H1 (cell line): Measurements from ENCODE around the gene KLHDC1. TPM values are rescaled to one million over a fixed set of nuclear protein-coding genes. Genes with fewer than 3 reads are reported as not detected.

Source experiments
- BCL11A ChIP-seq, 2 experiments: IDR thresholded peaks; one replicate each; pipeline ENCODE4 v1.6.1; 2011; ENCODE audit warnings: low read depth in 2 of 2, low read length in 2 of 2, mild to moderate bottlenecking in 2 of 2
- CBX8 ChIP-seq: fragments of 300-800, 300-1000 bp; sonication (generic); IDR thresholded peaks from 2 replicates; pipeline ENCODE4 v1.7.1; 2016; ENCODE audit warnings: low read depth, low read length, borderline replicate concordance
- CHD7 ChIP-seq: fragments of 300-600 bp; sonication (generic); IDR thresholded peaks from 2 replicates; pipeline ENCODE4 v1.7.1; 2012; ENCODE audit warnings: low read length, moderate library complexity, mild to moderate bottlenecking, inconsistent platforms; ENCODE audit not compliant: insufficient replicate concordance
- POLR2A ChIP-seq, 2 experiments: IDR thresholded peaks; 1 replicate in 1 of 2; 2 replicates in 1 of 2; pipeline ENCODE4 v1.6.1; 2011; ENCODE audit warnings: low read depth in 2 of 2, low read length in 2 of 2, mild to moderate bottlenecking in 2 of 2; ENCODE audit errors: control extremely low read depth in 1 of 2
- RAD21 ChIP-seq, 2 experiments: IDR thresholded peaks in 1 of 2; conservative IDR thresholded peaks in 1 of 2; 2 replicates each; pipeline ENCODE4 v1.6.1; 2011; ENCODE audit warnings: low read depth in 2 of 2, low read length in 2 of 2, improper control_type of control experiment in 1 of 2, inconsistent platforms in 1 of 2, mild to moderate bottlenecking in 1 of 2, moderate library complexity in 1 of 2
- RXRA ChIP-seq: IDR thresholded peaks from 2 replicates; pipeline ENCODE4 v1.6.1; 2011; ENCODE audit warnings: low read depth, mild to moderate bottlenecking, low read length, moderate library complexity; ENCODE audit not compliant: insufficient read depth
- SIN3A ChIP-seq, 2 experiments: IDR thresholded peaks in 1 of 2; conservative IDR thresholded peaks in 1 of 2; 2 replicates each; pipeline ENCODE4 v1.6.1; 2011 to 2012; ENCODE audit warnings: low read length in 2 of 2, improper control_type of control experiment in 1 of 2, low read depth in 1 of 2, mild to moderate bottlenecking in 1 of 2
- SRF ChIP-seq: IDR thresholded peaks from 2 replicates; pipeline ENCODE4 v1.6.1; 2011; ENCODE audit warnings: mild to moderate bottlenecking, low read depth, low read length, moderate library complexity
- TAF7 ChIP-seq: optimal IDR thresholded peaks from 2 replicates; pipeline ENCODE3; 2011; ENCODE audit warnings: low read depth, mild to moderate bottlenecking, inconsistent platforms, low read length, moderate library complexity, borderline replicate concordance
- polyA plus RNA-seq, 7 experiments: library from polyadenylated mRNA; depleted of rRNA in 3 of 7; stranded (reverse) in 5 of 7; unstranded in 2 of 7; fragments of >200 nt in 5 of 7; fragments of 200-250 nt in 2 of 7; gene quantifications; 1 replicate in 5 of 7; 2 replicates in 1 of 7; 4 replicates in 1 of 7; pipeline versions ENCODE4 v1.2.1 to v1.2.3, GENCODE V29; 2011 to 2013; ENCODE audit warnings: missing spikeins in 2 of 7, mixed read lengths in 2 of 7
- total RNA-seq: library from RNA; stranded (reverse); fragmentation: NEBNext Ultra II Directional; extraction: Animal tissue kit (Norgen Biotek cat#: 25700); gene quantifications from 2 replicates; pipeline ENCODE4 v1.2.1, GENCODE V29; 2021

Gene KLHDC1
- total and polyA plus RNA-seq, 2 of the 8 experiments (the other 6 are each of a cell fraction or from before 2014, with no cell fraction given), result 0.08 TPM; not detected in 1

GRCh38 chr14:49761839-49762551 is 69.1 kb downstream of the KLHDC1 start (continued):
- no peak for TF ChIP-seq CHD7
- TF ChIP-seq RXRA, result no peak
- no peak for TF ChIP-seq SIN3A (conservative IDR thresholded peaks at IDR 0.05 in 1 of 2, IDR thresholded peaks at IDR 0.05 in 1 of 2; ENCODE audit: low read depth in 1 of 2, low read length in 2 of 2)
- no peak for TF ChIP-seq TAF7
- TF ChIP-seq RAD21 (IDR thresholded peaks at IDR 0.05 in 1 of 2, conservative IDR thresholded peaks at IDR 0.05 in 1 of 2; ENCODE audit: low read depth in 2 of 2, low read length in 2 of 2), result no peak
- TF ChIP-seq BCL11A (IDR thresholded peaks at IDR 0.05; ENCODE audit: low read depth in 2 of 2, low read length in 2 of 2), result no peak
- no peak for TF ChIP-seq CBX8
- TF ChIP-seq POLR2A (IDR thresholded peaks at IDR 0.05; ENCODE audit: control extremely low read depth in 1 of 2, low read depth in 2 of 2, low read length in 2 of 2), result no peak
- TF ChIP-seq SRF, result no peak
